ENCODE data around the gene TARBP1.

The TARBP1 gene

GRCh38 chr1:234484218-234484617 lies 5.2 kb upstream of the TARBP1 start:
- DNase-seq (ENCODE audit: low spot score): no peak

- no peak for DNase-seq (ENCODE audit: low spot score)
Observed at GRCh38 chr1:234481771-234482170, 2.8 kb upstream of the TARBP1 start.

GRCh38 chr1:234479866-234480265 lies 887 bp upstream of the TARBP1 start:
- no peak for DNase-seq (ENCODE audit: low spot score)

- no peak for DNase-seq (ENCODE audit: low spot score)
Observed at GRCh38 chr1:234479310-234479559, 256 bp upstream of the TARBP1 start.

DNA sequence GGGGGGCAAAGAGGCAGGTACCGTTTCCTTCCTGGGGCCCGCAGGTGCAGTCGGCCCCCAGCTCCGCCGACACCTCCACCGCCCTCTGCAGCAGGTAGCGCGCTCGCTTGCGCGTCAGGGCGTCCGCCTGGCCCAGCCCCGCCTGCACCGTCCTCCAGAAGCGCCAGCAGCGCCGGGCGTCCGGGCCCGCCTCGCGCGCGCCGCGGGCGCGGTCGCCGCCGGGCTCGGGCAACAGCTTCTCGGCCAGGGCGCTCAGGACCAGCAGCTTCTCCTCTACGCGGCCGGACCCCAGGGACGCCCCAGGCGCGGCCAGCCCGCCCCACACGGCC lies 863 bp downstream of the TARBP1 start:
- DNase-seq (ENCODE audit: low spot score): no peak

GRCh38 chr1:234477386-234478151 lies 1.4 kb downstream of the TARBP1 start:
- no peak for DNase-seq (ENCODE audit: low spot score)

DNA sequence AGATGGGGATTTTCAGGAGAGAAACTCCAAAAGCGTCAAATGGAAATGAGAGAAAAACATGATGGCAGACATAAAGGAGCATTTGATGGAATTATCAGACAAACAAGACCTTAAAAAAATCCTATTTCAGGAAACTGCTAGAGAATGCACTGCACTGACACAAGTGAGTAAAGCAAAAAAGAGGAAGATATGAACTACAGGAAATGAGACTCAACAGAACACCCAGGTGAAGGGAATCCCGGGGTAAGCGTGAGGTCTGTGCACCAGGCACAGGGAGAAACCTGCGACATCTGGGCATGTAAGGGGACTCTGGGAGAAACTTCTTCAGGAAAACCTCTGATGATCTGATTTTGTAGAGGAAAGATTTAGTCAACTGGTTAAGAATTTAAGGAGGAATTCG lies 2.8 kb downstream of the TARBP1 start:
- no peak for DNase-seq (ENCODE audit: low spot score)

DNA sequence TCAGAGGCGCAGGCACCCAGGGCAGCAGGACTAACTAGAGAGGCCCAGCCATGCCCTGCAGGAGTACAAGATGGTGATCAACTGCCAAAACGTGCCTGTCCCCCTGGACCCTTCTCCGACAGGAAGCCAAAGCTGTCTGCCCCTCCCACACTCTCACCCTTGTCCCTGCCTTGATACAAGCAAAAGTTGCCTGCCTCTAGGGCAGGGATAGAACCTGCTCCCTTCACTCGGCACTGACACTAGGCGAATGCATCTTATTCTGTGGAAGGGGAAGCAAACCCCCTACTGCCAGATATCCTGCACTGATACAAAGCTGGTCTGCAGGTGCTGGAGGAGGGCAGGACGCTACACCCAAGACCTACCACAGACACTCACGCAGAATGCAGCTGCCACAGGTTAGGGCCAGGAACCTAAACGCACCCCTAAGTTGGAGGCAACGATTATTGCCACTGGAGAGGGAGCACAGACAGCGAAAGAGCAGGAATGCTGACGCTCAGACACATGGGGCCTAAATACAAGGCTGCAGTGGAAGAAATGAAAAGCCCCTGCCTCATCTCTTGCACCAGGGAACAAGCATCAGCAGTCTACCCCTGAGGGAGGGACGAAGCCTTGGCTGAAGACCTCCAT lies 3.7 kb downstream of the TARBP1 start:
- peak; percentile 50 for DNase-seq (ENCODE audit: low spot score)

DNA sequence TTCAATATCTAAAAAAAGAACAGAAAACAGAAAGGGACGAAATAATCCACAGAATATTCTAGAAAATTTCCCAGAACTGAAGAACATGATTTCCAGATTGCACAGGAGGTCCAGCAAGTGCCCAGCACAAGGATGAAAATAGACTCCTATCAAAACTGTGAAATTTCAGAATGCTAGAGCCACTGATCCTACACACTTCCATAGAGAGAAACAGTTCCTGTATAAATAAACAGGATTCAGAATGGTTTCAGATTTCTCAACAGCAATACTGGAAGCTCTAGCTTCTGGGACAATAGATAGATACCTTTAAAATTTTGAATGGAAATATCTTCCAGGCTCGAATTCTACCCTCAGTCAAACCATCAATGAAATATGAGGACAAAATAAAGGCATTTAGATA lies 4.6 kb downstream of the TARBP1 start:
- no peak for DNase-seq (ENCODE audit: low spot score)

DNA sequence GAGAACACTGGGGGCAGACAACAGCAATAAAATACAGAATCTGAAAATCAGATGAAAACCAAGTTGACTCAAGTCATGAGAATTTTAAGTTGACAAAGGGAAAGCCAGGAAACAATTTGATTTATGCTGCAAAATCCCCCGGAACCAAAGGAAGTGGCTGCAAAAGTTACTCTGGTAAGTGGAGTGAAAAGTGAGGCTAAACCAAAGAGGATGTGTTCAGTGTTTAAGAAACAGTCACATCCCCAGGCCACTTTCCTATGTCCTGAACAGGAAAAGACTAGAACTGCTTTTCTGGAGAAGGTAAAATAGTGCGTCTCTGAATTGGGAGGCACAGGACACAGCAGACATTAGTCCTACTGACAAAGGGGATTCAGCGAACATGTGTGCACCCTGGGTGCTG lies 5.9 kb downstream of the TARBP1 start:
- DNase-seq (ENCODE audit: low spot score): no peak

- DNase-seq (ENCODE audit: low spot score): no peak
Observed at GRCh38 chr1:234469376-234469775, 9.6 kb downstream of the TARBP1 start.

DNA sequence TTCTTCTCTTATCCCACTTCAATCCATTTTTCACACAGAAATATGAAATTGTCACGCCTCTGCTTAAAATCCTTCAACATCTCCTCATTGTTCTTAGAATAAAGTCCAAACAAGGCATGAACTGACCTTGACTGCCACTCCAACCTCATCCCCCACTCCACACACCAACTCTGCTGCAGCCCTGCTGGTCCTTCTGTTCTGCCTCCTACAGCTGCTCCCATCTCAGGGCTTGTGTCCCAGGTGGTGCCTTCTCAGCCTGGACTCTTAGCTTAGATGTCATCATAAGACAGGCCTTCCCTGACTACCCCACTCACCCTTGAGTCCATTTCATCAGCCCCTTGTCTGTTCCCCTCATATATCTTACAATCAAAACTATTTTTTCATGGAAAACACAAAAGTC lies 10.4 kb downstream of the TARBP1 start:
- DNase-seq (ENCODE audit: low spot score): no peak

GRCh38 chr1:234467821-234468220 lies 11.2 kb downstream of the TARBP1 start:
- DNase-seq (ENCODE audit: low spot score): no peak

DNA sequence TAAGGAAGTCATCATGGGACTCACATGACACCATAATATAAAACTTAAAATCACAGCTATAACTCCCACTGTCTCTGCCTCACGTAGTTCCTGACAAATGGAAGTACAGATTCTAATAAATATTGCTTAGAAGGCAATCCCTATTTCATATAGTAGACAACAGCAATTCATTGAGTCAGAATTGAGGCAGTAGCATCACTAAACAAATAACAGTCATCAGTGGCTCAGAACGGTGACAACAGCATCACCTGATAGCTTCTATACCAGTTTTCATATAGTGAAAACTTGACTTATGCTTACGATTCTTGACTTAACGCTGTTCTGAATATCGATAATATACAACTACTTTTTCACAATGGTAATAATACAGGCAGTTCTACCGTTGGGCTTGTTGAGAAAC lies 12.0 kb downstream of the TARBP1 start:
- no peak for DNase-seq (ENCODE audit: low spot score)

DNA sequence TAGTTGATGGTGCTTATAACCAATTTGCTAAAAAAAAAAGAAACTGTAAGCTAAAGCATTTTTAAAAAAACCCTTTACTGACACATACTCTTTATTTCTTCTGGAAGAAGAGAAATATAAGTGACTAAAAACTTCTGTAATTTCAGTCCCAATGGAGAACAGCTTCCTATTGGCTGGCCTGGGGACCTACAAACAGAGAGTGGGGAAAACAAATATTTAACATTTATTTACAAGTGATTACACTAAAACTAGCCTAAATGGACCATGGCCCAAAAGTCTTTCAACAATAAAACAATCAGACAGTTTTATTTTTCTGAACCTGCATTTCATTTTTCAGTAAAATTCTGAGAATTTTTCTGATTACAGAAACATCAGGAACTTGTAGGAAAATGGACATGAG lies 15.2 kb downstream of the TARBP1 start:
- no peak for DNase-seq (ENCODE audit: low spot score)

DNA sequence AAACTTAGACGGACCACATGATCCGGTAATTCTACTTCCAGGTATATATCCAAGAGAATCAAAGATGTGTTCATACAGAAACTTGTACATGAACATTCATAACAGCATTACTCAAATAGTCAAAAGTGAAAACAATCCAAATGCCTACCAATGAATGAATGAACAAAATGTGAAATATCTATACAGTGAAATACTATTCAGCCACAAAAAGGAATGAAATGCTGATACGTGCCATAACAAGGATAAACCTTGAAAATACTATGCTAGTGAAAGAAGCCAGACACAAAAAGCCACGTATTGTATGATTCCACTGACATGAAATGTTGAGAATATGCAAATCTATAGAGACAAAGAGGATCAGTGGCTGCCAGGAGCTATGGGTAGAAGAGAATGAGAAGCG lies 18.3 kb downstream of the TARBP1 start:
- DNase-seq (ENCODE audit: low spot score): no peak

- DNase-seq (ENCODE audit: low spot score): no peak
Observed at GRCh38 chr1:234458352-234459017, 20.5 kb downstream of the TARBP1 start.

DNA sequence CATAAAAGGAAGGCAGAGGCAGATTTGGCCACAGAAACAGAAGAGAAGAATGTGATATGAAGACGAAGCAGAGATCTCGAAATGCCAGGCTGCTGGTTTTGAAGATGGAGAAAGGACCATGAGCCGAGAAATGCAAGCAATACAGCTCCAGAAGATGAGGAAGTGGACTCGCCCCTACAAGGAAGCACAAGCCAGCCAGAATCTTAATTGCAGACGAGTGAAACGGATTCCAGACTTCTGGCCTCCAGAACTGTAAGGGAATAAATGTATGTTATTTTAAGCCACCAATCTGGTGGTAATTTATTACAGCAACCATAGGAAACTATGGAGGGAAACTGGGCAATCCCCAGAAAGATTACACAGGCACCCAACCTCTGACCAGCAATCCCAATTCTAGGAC lies 24.1 kb downstream of the TARBP1 start:
- no peak for DNase-seq (ENCODE audit: low spot score)

- no peak for DNase-seq (ENCODE audit: low spot score)
Observed at GRCh38 chr1:234452406-234452965, 26.5 kb downstream of the TARBP1 start.

- no peak for DNase-seq (ENCODE audit: low spot score)
Observed at GRCh38 chr1:234440348-234440747, 38.6 kb downstream of the TARBP1 start.

DNA sequence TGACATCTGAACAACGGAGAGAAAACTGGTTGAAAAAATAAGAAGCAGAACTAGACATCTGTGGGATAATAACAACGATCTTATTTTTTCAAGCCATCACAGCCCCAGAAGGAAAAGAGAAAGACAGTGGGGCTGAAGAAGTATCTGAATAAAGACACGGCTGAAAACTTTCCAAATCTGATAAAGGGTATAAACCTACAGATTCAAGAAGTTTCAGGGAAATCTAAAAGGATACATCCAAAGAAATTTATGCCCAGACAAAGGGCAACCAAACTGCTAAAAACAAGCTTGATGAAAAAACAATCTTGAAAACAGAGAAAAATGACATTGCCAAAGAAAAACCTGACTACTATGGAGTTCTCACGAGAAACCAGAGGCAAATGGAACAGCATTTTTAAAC lies 40.4 kb downstream of the TARBP1 start:
- no peak for DNase-seq (ENCODE audit: low spot score)

- no peak for DNase-seq (ENCODE audit: low spot score)
Observed at GRCh38 chr1:234437423-234438171, 41.4 kb downstream of the TARBP1 start.

GRCh38 chr1:234435620-234436019 lies 43.4 kb downstream of the TARBP1 start:
- no peak for DNase-seq (ENCODE audit: low spot score)

Data from ecto neural progenitor cell (in vitro differentiated cells).